ENCODE results near the gene AFG1L.
"Not testable (repeated sequence)": the region's sequence is repeated elsewhere in the genome, so short reads cannot be mapped to it uniquely, and the experiment has no call there.

The AFG1L gene

DNA sequence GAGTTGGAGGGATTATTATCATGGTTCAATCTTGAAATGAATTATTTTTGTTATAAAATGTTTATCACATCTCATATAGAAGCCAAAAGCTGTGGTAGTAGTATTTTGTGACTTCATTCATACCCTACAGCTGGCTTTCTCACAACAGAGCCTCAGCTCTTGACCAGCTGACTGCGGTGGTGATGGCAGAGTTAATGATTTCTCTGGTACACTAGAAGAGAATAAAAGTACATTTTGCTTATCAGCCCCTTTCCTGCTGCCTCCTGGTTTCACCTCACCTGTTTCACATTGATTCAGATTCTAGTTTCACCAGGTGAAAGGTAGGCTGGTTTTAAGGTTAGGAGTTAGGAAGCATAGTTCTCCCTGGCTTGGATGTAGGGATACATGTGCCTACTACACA, 55.7 kb downstream of the AFG1L start:
- no peak for DNase-seq (ENCODE audit: low read depth in 1 of 2, low spot score in 1 of 2)

DNA sequence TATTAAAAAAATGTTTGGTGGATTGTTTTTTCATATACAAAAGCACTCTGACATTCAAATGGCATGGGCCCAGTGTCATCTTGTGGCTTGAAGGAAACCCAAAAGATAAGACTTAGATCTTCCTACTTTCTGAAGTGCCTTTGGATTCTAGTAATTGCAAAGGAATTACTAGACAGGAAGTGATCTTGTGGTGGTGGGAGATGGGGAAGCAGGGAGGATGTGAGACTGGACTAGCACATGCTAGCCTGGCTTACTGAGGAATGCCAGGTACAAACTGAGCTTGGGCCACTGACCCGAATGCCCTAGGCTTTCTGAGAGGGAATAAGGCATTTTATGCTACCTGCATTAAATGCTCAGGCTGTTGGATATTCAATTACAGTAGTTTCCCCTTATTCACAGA, 59.0 kb downstream of the AFG1L start:
- DNase-seq (ENCODE audit: low read depth in 1 of 2, low spot score in 1 of 2): no peak

- DNase-seq (ENCODE audit: low read depth in 1 of 2, low spot score in 1 of 2): no peak
Measured at GRCh38 chr6:108355120-108355519, 60.3 kb downstream of the AFG1L start.

- DNase-seq (ENCODE audit: low read depth in 1 of 2, low spot score in 1 of 2): no peak
Measured at GRCh38 chr6:108355890-108356289, 61.0 kb downstream of the AFG1L start.

- no peak for DNase-seq (ENCODE audit: low read depth in 1 of 2, low spot score in 1 of 2)
Measured at GRCh38 chr6:108359901-108360882, 65.3 kb downstream of the AFG1L start.

- no peak for DNase-seq (ENCODE audit: low read depth in 1 of 2, low spot score in 1 of 2)
Measured at GRCh38 chr6:108360919-108361311, 66.1 kb downstream of the AFG1L start.

- no peak for DNase-seq (ENCODE audit: low read depth in 1 of 2, low spot score in 1 of 2)
Measured at GRCh38 chr6:108361312-108361932, 66.6 kb downstream of the AFG1L start.

DNA sequence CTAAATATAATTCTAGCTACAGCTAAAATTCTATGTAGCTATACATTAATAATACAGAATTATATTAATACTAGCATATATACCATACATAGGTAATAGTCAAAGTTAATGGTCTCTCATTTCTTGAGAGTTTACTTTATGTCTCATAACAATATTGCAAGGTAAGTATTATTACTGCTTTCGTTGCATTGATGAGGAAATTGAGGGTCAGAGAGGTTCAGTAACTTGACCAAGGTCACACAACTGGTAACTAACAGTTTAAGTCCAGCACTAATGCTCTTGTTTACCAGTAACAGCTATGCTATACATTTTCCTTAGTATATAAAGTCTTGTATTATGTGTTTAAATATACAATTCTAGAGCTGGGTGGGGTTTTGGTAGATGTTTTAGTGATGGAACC, 67.6 kb downstream of the AFG1L start:
- no peak for DNase-seq (ENCODE audit: low read depth in 1 of 2, low spot score in 1 of 2)

- DNase-seq (ENCODE audit: low read depth in 1 of 2, low spot score in 1 of 2): no peak
Measured at GRCh38 chr6:108363113-108363512, 68.3 kb downstream of the AFG1L start.

- no peak for DNase-seq (ENCODE audit: low read depth in 1 of 2, low spot score in 1 of 2)
Measured at GRCh38 chr6:108363889-108364313, 69.0 kb downstream of the AFG1L start.

DNA sequence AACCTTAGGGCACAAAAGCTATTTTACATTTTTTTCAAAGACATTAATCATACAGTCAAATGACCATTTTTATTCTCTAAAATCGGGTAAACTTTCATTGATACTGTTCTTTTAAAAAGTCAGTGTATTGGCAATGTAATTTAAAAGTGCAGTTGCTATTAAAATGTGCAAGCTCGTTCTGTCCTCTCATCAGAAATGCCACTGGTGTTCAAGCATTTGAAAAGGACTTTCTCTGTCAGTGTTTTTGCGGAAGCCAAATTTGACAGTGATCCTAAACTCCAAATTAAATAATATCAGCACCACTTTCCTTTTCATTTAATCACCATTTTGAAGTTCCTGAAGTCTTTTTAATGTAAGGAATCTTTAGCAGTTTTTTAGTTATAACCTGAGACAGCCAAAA, 69.6 kb downstream of the AFG1L start:
- DNase-seq (ENCODE audit: low read depth in 1 of 2, low spot score in 1 of 2): no peak

GRCh38 chr6:108365478-108365877, 70.6 kb downstream of the AFG1L start:
- no peak for DNase-seq (ENCODE audit: low read depth in 1 of 2, low spot score in 1 of 2)

DNA sequence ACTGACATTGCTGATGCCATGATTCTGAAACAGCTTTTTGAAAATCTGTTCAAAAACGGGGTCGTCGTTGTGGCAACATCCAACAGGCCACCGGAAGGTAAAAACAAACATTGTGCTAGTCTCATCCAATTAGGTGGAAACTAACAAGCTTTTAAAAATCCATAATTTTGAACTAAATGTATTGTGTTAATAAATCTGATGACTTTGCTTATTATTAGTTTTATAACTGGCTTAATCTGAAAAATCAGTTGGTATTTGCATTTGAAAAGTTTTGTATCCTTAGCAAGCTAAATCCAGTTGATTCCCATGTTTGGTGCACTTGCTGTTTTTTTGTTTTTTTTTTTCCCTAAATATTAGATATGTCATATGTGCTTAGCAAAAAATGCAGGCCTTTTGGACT, 71.4 kb downstream of the AFG1L start:
- DNase-seq (ENCODE audit: low read depth in 1 of 2, low spot score in 1 of 2): no peak

DNA sequence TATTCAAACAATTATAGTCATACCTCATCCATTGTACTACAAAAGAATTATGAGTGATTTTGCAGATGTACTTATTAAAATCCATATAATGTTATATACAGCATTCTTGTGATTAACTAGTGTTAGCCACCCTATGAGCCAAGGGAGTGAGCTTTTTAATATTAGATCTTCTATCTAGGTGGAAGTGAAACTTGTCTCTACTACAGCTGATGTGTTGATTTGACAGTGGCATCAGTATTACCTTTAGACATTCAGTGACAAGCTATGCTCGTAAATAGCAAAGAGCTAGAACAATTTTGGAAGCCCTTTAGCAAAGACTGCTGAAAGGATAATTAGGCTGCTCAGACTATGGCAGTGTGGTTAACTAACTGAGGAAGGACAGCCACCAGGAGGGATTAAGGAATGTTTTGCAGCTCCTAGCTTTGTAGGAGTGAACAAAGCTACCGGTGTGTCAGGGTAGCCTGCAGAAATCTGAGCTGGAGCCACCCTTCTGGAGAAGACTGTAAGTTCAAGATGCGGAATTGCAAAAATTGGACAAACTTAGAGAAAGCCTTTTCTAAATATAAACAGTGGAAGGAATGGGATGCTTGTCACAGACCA, 73.7 kb downstream of the AFG1L start:
- DNase-seq (ENCODE audit: low read depth in 1 of 2, low spot score in 1 of 2): no peak

DNA sequence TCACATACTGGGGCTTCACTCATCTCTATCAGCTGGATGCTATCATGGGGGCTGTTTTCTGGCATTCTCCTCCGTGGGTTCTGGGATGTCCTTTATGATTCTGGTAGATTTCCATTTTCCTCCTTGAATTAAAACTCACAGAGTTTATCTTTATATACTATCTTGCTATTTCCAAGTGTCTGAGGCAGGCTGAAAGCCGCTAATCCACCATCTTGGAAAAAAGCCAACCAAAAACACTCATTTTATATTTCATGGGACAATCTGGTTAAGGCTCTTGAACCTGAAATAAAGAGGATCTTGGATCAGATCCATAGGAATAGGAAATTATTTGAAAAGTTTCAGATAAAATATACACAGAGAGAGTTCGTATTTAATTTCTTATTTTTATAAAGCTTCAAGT, 86.0 kb downstream of the AFG1L start:
- DNase-seq (ENCODE audit: low read depth in 1 of 2, low spot score in 1 of 2): no peak

DNA sequence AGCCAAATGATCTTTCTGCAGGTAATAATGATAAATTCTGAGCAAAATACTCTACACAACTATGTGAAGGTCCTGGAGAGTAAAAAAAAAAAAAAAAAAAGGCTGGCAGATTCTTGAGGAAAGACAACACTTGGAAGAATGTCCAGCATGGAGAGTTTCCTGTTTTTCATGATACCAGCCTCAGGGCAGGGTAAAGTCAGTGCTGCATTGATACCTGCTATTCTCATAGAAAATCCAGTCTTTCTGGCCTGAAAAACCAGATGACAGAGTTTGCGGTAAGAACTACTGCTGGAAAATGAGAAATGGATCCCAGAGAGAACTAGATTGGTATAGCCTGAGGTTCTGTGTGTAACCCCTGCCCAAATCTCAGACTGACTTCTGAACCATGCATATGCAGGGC, 89.1 kb downstream of the AFG1L start:
- no peak for DNase-seq (ENCODE audit: low read depth in 1 of 2, low spot score in 1 of 2)

DNA sequence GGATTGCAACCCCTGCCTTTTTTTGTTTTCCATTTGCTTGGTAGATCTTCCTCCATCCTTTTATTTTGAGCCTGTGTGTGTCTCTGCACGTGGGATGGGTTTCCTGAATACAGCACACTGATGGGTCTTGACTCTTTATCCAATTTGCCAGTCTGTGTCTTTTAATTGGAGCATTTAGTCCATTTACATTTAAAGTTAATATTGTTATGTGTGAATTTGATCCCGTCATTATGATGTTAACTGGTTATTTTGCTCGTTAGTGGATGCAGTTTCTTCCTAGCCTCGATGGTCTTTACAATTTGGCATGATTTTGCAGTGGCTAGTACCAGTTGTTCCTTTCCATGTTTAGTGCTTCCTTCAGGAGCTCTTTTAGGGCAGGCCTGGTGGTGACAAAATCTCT, 94.3 kb downstream of the AFG1L start:
- not testable (repeated sequence) for DNase-seq (ENCODE audit: low read depth in 1 of 2, low spot score in 1 of 2)

- no peak for DNase-seq (ENCODE audit: low read depth in 1 of 2, low spot score in 1 of 2)
Measured at GRCh38 chr6:108395297-108395696, 100.4 kb downstream of the AFG1L start.

GRCh38 chr6:108403236-108403635, 108.4 kb downstream of the AFG1L start:
- no peak for DNase-seq (ENCODE audit: low read depth in 1 of 2, low spot score in 1 of 2)

DNA sequence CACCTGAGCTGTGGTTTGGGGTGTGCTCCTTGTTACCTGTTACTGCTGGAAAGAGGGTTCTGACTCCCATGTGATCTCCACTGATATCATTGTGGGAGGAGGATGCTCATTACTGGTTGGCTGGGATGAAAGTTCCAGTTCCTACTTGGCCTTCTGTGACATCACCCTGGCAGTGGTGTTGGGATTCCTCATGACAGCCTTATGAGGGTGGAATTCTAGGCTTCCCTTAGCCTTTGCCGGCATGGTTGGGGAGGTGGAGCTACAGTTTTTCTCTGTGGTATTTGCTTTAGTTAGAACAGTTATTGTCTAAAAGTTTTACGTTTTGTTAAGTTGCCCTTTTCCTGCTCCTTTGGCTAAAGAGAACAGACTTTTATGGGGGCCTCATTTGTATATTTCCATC, 112.1 kb downstream of the AFG1L start:
- DNase-seq (ENCODE audit: low read depth in 1 of 2, low spot score in 1 of 2): no peak

- DNase-seq (ENCODE audit: low read depth in 1 of 2, low spot score in 1 of 2): no peak
Measured at GRCh38 chr6:108407904-108408827, 113.3 kb downstream of the AFG1L start.
